IgD-negative memory B cell (primary cell): Measurements from ENCODE around the gene IL20RA. TPM values are rescaled to one million over a fixed set of nuclear protein-coding genes. Genes with fewer than 3 reads are reported as not detected.

Experiments
- H3K27ac Mint-ChIP-seq, 3 donors: one replicate each; pipeline ENCODE4 v1.8.0; 2020 to 2022; ENCODE audit warnings: mild to moderate bottlenecking in 3 of 3, mixed read lengths in 3 of 3, moderate library complexity in 1 of 3
- H3K27me3 Mint-ChIP-seq: one replicate; pipeline ENCODE4 v1.8.0; 2021; ENCODE audit warnings: mixed read lengths
- H3K36me3 Mint-ChIP-seq: one replicate; pipeline ENCODE4 v1.8.0; 2020; ENCODE audit warnings: mild to moderate bottlenecking, mixed read lengths
- H3K4me1 Mint-ChIP-seq, 3 donors: one replicate each; pipeline ENCODE4 v1.8.0; 2020 to 2022; ENCODE audit warnings: mixed read lengths in 3 of 3, mild to moderate bottlenecking in 1 of 3
- H3K4me3 Mint-ChIP-seq, 4 donors: one replicate each; pipeline ENCODE4 v1.8.0; 2020 to 2022; ENCODE audit warnings: mild to moderate bottlenecking in 4 of 4, mixed read lengths in 4 of 4, moderate library complexity in 3 of 4
- H3K9me3 Mint-ChIP-seq, 3 donors: one replicate each; pipeline ENCODE4 v1.8.0; 2020 to 2021; ENCODE audit warnings: mixed read lengths in 3 of 3, mild to moderate bottlenecking in 1 of 3
- polyA plus RNA-seq: library from polyadenylated mRNA; unstranded; fragments of 300-500 nt; fragmentation: Illumina TruSeq; gene quantifications from one replicate; pipeline ENCODE4 v1.2.3, GENCODE V29; 2021

The IL20RA gene
- polyA plus RNA-seq, 1 donor from 2014 or later = not detected

- Mint-ChIP-seq H3K4me3 (no peak overlapping the region), H3K4me1 (no peaks in the 10 kb centered on the region), H3K27me3 (peaks cover 21% of the 10 kb centered on the region), H3K27ac (no peak overlapping the region), H3K9me3 (no peaks in the 10 kb centered on the region), H3K36me3 (peaks cover 1% of the 10 kb centered on the region)
These were observed 42.3 kb downstream of the IL20RA start for GRCh38 chr6:137002505-137002904.

DNA sequence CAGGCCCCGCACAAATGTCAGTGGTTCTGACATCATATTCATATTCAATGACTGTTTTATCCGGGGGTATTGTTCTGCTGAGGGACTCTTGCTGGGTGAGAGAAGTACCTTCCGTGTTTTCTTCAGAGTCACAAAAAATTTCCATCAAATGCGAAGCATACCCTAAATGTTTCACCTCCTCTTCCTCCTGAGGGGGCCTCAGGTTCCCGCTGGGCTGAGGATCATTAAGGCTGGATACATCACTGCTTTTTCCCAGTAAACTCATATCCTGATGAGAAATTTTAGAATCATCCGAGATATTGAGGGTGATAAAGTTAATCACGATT is 42.8 kb downstream of the IL20RA start:
- H3K4me1 Mint-ChIP-seq = no peaks in the 10 kb centered on the region
- H3K9me3 Mint-ChIP-seq = no peaks in the 10 kb centered on the region
- no peak overlapping the region for H3K27ac Mint-ChIP-seq
- H3K4me3 Mint-ChIP-seq = no peak overlapping the region
- peaks cover 1% of the 10 kb centered on the region for H3K36me3 Mint-ChIP-seq
- H3K27me3 Mint-ChIP-seq = peaks cover 23% of the 10 kb centered on the region

GRCh38 chr6:137001299-137001976 is 43.3 kb downstream of the IL20RA start:
- Mint-ChIP-seq H3K4me1 (no peaks in the 10 kb centered on the region), H3K9me3 (no peaks in the 10 kb centered on the region), H3K27me3 (peaks cover 26% of the 10 kb centered on the region), H3K36me3 (peaks cover 1% of the 10 kb centered on the region), H3K4me3 (no peak overlapping the region), H3K27ac (no peak overlapping the region)

GRCh38 chr6:137000825-137001224 is 43.9 kb downstream of the IL20RA start:
- H3K4me3 Mint-ChIP-seq = no peak overlapping the region
- peaks cover 26% of the 10 kb centered on the region for H3K27me3 Mint-ChIP-seq
- H3K36me3 Mint-ChIP-seq = peaks cover 1% of the 10 kb centered on the region

GRCh38 chr6:136995521-136995920 is 49.2 kb downstream of the IL20RA start:
- H3K27ac Mint-ChIP-seq = no peak overlapping the region
- H3K4me3 Mint-ChIP-seq = no peak overlapping the region
- H3K36me3 Mint-ChIP-seq = no peaks in the 10 kb centered on the region
- H3K9me3 Mint-ChIP-seq = peaks cover 0 to 3% (median 0%) of the 10 kb centered on the region in 3 donors
- no peaks in the 10 kb centered on the region for H3K4me1 Mint-ChIP-seq
- peaks cover 29% of the 10 kb centered on the region for H3K27me3 Mint-ChIP-seq

More at GRCh38 chr6:137000825-137001224, 43.9 kb downstream of the IL20RA start:
- Mint-ChIP-seq H3K9me3 (no peaks in the 10 kb centered on the region), H3K27ac (no peak overlapping the region), H3K4me1 (no peaks in the 10 kb centered on the region)

- Mint-ChIP-seq H3K36me3 (no peaks in the 10 kb centered on the region), H3K4me1 (peaks cover 1 to 5% (median 1%) of the 10 kb centered on the region in 3 donors), H3K27me3 (peaks cover 32% of the 10 kb centered on the region), H3K9me3 (peaks cover 0 to 3% (median 0%) of the 10 kb centered on the region in 3 donors), H3K27ac (no peak overlapping the region), H3K4me3 (no peak overlapping the region)
These were observed 50.0 kb downstream of the IL20RA start for GRCh38 chr6:136994782-136995181.

DNA sequence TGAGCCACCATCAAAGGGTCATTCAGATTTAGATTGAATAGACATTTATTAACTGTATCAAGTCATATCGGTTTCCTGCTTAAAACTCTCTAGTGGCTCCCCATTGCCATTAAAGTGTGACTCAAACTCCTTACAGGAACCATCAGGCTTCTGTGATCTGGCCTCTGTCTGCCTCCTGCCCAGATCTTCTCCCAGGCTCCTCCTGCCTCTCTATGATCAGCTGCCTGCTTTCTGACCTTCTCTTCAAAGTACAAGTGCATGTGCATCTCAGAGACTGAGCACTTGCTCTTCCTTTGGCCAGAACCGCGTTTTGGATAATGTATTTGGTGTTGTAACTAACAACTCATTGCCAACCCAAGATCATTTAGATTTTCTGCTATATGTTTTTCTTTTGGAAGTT is 52.7 kb downstream of the IL20RA start:
- Mint-ChIP-seq H3K27me3 (peaks cover 43% of the 10 kb centered on the region), H3K27ac (no peak overlapping the region), H3K4me3 (no peak overlapping the region), H3K9me3 (peaks cover 0 to 5% (median 0%) of the 10 kb centered on the region in 3 donors), H3K4me1 (peaks cover 1 to 5% (median 5%) of the 10 kb centered on the region in 3 donors), H3K36me3 (no peaks in the 10 kb centered on the region)

DNA sequence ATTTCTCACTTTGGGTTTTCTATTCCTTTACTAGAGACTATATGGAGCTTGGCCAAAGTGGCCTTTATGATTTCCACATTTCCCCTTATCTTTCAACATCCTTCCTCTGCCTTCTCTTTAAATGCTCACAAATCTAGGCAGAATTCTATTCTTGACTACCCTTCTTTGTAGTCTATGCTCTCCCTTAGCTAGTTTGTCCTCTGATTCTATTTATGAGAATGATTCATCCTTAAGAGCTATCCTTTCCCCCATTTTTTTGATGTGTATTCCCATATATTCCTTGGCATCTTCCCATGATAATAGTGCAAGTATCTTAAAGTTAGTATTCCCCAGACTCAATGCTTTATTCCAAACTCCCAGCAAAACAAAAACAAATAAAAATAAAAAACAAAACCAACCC is 53.1 kb downstream of the IL20RA start:
- H3K4me1 Mint-ChIP-seq = peaks cover 1 to 5% (median 5%) of the 10 kb centered on the region in 3 donors
- H3K27me3 Mint-ChIP-seq = peaks cover 39% of the 10 kb centered on the region
- no peaks in the 10 kb centered on the region for H3K36me3 Mint-ChIP-seq
- H3K9me3 Mint-ChIP-seq = peaks cover 0 to 5% (median 0%) of the 10 kb centered on the region in 3 donors
- peak overlapping the region in 1 of 4 donors; percentile 24 for H3K4me3 Mint-ChIP-seq
- H3K27ac Mint-ChIP-seq = no peak overlapping the region

DNA sequence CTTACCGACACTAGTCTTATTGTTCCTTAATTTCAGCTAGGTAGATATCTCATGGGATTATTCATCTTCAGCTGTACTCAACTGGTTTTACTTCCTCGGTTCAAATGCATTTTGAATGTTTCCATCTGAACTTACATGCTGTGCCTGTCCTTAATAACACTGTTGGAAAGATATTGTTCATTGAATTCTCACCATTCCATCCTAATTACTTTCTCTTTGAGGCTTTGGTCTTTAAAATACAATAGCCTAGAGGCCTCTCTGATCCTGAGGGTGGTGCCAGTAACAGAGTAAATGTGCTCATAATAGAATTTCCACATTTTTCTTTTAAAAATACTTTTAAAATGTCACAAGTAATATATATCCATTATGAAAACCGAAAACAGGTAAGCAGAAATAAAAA is 54.0 kb downstream of the IL20RA start:
- peaks cover 38% of the 10 kb centered on the region for H3K27me3 Mint-ChIP-seq
- H3K4me3 Mint-ChIP-seq = no peak overlapping the region

DNA sequence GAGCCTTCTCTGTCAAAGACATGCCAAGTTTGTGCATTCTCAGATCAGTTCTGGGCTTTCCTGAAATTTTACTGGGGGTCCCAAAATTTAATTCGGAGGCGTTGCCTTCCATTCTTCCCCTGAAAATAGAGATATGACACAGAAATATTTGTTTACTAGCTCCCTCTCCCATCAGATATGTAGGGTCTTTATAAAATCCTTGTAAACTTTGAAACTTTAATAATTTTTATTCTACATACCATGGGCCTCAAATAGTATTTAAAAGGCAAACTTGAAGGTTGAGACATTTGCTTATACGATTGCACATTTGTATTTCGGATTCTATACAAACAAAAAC is 54.6 kb downstream of the IL20RA start:
- H3K27me3 Mint-ChIP-seq = peaks cover 37% of the 10 kb centered on the region
- no peak overlapping the region for H3K4me3 Mint-ChIP-seq
- peaks cover 1 to 5% (median 5%) of the 10 kb centered on the region in 3 donors for H3K4me1 Mint-ChIP-seq
- peaks cover 0 to 5% (median 0%) of the 10 kb centered on the region in 3 donors for H3K9me3 Mint-ChIP-seq
- H3K27ac Mint-ChIP-seq = no peak overlapping the region
- H3K36me3 Mint-ChIP-seq = no peaks in the 10 kb centered on the region

More for the DNA sequence above, 54.0 kb downstream of the IL20RA start:
- Mint-ChIP-seq H3K4me1 (peaks cover 1 to 5% (median 5%) of the 10 kb centered on the region in 3 donors), H3K36me3 (no peaks in the 10 kb centered on the region), H3K27ac (no peak overlapping the region), H3K9me3 (peaks cover 0 to 5% (median 0%) of the 10 kb centered on the region in 3 donors)

DNA sequence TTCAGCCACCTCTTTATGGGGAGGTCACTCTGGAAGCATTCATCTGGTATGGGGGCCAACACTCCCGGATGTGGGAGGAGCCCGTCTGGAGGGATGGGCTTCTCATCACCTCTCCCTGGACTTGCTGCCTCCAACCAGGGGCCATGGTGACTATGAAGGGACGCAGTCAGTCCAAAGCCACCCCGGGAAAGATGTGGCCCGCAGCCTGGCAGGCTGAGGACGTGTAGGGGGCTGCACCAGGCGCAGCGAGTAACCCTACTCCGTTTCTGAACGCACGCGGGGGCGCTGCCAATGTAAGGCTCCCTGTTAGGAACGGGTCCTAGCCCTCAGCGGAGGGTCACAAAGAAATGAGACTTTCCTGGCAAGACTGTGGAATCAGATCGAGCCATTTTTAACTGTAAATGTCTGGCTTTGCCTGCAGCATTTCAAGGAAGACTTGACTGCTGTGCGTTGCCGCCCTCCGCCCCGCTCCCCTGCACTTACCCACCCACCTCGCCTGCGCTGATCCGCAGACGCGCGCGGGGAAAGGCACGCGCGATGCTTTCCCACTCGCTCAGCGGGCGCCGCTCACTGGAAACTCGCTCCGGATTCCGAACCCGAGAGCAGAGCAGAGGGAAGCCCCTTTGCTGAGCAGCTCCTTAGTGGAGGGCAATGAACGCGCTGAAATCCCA is 55.1 kb downstream of the IL20RA start:
- peaks cover 0 to 5% (median 0%) of the 10 kb centered on the region in 3 donors for H3K9me3 Mint-ChIP-seq
- H3K36me3 Mint-ChIP-seq = no peaks in the 10 kb centered on the region
- no peak overlapping the region for H3K27ac Mint-ChIP-seq
- peaks cover 1 to 5% (median 5%) of the 10 kb centered on the region in 3 donors for H3K4me1 Mint-ChIP-seq
- H3K27me3 Mint-ChIP-seq = peaks cover 34% of the 10 kb centered on the region
- peak overlapping the region in 1 of 4 donors; percentile 65 for H3K4me3 Mint-ChIP-seq

DNA sequence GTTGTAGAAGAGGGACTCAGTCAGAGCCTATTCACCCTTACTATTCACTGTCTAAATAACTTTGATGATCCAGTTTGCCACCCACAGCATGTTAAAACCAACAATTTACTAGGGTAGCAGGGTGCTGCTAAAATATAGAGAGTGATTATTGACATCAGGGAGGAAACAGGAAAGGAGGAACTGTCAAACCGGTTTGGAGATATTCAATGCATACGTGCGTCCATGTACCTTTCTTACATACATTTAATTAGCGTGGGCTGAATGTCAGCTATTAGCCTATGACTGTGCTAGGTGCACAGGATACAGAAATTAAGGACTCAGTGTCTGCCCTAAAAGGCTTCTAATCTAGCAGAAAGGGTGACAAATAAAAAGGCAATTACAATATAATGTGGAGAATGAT is 57.2 kb downstream of the IL20RA start:
- no peaks in the 10 kb centered on the region for H3K36me3 Mint-ChIP-seq
- H3K9me3 Mint-ChIP-seq = peaks cover 0 to 2% (median 0%) of the 10 kb centered on the region in 3 donors
- peaks cover 34% of the 10 kb centered on the region for H3K27me3 Mint-ChIP-seq
- no peak overlapping the region for H3K4me3 Mint-ChIP-seq
- peaks cover 1 to 5% (median 5%) of the 10 kb centered on the region in 3 donors for H3K4me1 Mint-ChIP-seq
- H3K27ac Mint-ChIP-seq = no peak overlapping the region

DNA sequence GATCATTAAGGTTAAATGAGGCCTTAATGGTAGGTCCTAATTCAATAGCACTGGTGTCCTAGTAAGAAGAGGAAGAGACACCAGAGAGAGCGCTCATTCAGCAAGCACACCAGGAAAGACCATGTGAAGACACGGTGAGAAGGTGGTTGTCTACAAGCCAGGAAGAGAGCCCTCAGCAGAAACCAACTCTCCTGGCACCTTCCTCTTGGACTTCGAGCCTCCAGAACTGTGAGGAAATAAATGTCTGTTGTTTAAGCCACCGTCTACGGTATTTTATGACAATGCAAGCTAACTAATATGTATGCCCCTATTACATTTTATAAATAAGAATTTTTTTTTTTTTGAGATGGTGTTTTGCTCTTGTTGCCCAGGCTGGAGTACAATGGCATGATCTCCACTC is 59.3 kb downstream of the IL20RA start:
- Mint-ChIP-seq H3K4me1 (peaks cover 1 to 5% (median 5%) of the 10 kb centered on the region in 3 donors), H3K27me3 (peaks cover 26% of the 10 kb centered on the region), H3K4me3 (no peak overlapping the region), H3K9me3 (peaks cover 0 to 2% (median 0%) of the 10 kb centered on the region in 3 donors), H3K27ac (no peak overlapping the region), H3K36me3 (no peaks in the 10 kb centered on the region)

DNA sequence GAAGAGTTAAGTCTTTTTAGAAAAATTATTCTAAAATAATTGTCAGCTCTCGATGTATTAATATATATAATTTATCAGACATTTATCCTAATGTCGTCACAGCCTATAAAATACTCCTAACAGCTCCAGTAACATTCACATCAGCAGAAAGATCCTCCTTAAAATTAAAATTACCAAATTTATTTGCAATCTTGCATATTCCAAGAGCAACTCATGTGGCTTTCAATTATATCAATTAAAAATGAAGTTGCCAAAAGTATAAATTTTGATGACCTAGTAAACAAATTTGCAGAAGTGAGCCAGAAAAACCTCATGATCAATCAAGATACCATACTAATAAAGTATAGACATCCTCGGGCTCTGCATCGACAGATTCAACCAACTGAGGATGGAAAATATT is 60.2 kb downstream of the IL20RA start:
- peaks cover 0 to 4% (median 0%) of the 10 kb centered on the region in 3 donors for H3K4me1 Mint-ChIP-seq
- peaks cover 25% of the 10 kb centered on the region for H3K27me3 Mint-ChIP-seq
- peaks cover 0 to 2% (median 0%) of the 10 kb centered on the region in 3 donors for H3K9me3 Mint-ChIP-seq
- H3K4me3 Mint-ChIP-seq = no peak overlapping the region
- H3K36me3 Mint-ChIP-seq = no peaks in the 10 kb centered on the region
- no peak overlapping the region for H3K27ac Mint-ChIP-seq

DNA sequence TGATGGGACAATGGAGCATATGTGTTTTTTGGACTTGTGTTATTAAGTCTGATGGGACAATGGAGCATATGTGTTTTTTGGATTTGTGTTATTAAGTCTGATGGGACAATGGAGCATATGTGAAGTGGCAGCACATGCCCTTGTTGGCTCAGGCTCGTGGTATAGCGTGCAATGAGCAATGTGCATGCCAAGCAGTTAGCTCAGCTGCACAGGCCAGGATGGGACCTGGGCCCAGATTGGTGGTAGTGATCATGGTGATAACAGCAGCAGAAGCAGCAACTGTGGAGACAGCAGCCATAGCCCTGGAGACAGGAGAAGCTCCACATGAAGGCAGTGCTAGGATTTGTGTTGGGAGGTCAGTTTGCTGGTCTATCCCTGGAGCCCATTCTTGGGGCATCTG is 61.1 kb downstream of the IL20RA start:
- peaks cover 0 to 2% (median 0%) of the 10 kb centered on the region in 3 donors for H3K9me3 Mint-ChIP-seq
- peaks cover 17% of the 10 kb centered on the region for H3K27me3 Mint-ChIP-seq

DNA sequence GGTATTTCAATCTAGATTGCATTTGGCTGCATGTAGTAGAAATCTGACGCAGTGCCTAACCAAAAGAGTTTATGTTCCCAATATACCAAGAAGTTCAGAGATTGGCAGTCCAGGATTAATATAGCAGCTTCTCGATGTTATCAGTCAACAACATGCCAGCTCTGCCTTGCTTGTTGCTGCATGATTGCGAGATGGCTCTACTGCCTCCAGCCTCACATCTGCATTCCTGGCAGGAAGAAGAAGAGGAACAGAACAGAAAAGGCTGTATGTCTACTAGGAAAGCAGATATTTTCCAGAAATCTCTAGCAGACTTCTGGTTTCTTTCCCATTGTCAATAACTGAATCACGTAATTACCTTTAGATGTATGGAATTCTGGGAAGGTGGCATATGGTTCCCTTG is 61.8 kb downstream of the IL20RA start:
- peaks cover 13% of the 10 kb centered on the region for H3K27me3 Mint-ChIP-seq
- no peaks in the 10 kb centered on the region for H3K4me1 Mint-ChIP-seq
- no peaks in the 10 kb centered on the region for H3K36me3 Mint-ChIP-seq
- H3K4me3 Mint-ChIP-seq = no peak overlapping the region
- no peak overlapping the region for H3K27ac Mint-ChIP-seq
- peaks cover 0 to 2% (median 0%) of the 10 kb centered on the region in 3 donors for H3K9me3 Mint-ChIP-seq

More for the DNA sequence above, 61.1 kb downstream of the IL20RA start:
- Mint-ChIP-seq H3K27ac (no peak overlapping the region), H3K4me3 (no peak overlapping the region), H3K36me3 (no peaks in the 10 kb centered on the region), H3K4me1 (no peaks in the 10 kb centered on the region)
